C4-2B (cell line): ENCODE results near the gene SLC1A2.

ENCODE experiments used
- H3K27ac ChIP-seq: fragments of 450-650 bp; 2 replicates; pipeline ENCODE4 v1.5.1; 2017
- CTCF ChIP-seq: fragments of 450-650 bp; conservative IDR thresholded peaks from 2 replicates; pipeline ENCODE4 v1.5.1; 2017; ENCODE audit warnings: mild to moderate bottlenecking
- ZFX ChIP-seq: fragments of 450-650 bp; IDR thresholded peaks from 2 replicates; pipeline ENCODE4 v1.6.1; 2017

SLC1A2 gene

GRCh38 chr11:35376118-35376510 is 43.2 kb downstream of the SLC1A2 start:
- TF ChIP-seq CTCF (no peak), ZFX (no peak)
- no peak overlapping the region for H3K27ac ChIP-seq

- TF ChIP-seq CTCF: no peak
- TF ChIP-seq ZFX: no peak
- no peak overlapping the region for H3K27ac ChIP-seq
Observed at GRCh38 chr11:35375332-35376117, 43.8 kb downstream of the SLC1A2 start.

- TF ChIP-seq ZFX: no peak
- TF ChIP-seq CTCF: no peak
- no peak overlapping the region for H3K27ac ChIP-seq
Observed at GRCh38 chr11:35373284-35373933, 45.9 kb downstream of the SLC1A2 start.

- no peak overlapping the region for H3K27ac ChIP-seq
- TF ChIP-seq ZFX (no peak), CTCF (no peak)
Observed at GRCh38 chr11:35372565-35373283, 46.6 kb downstream of the SLC1A2 start.

- no peak overlapping the region for H3K27ac ChIP-seq
- TF ChIP-seq CTCF: no peak
- no peak for TF ChIP-seq ZFX
Observed at GRCh38 chr11:35367491-35367890, 51.9 kb downstream of the SLC1A2 start.

GRCh38 chr11:35366798-35367197 is 52.6 kb downstream of the SLC1A2 start:
- H3K27ac ChIP-seq: no peak overlapping the region
- TF ChIP-seq ZFX (no peak), CTCF (no peak)

- H3K27ac ChIP-seq: no peak overlapping the region
- TF ChIP-seq ZFX (no peak), CTCF (no peak)
Observed at GRCh38 chr11:35365961-35366360, 53.4 kb downstream of the SLC1A2 start.
